Adrenal gland (tissue), 12 donors: Measurements from ENCODE around the gene EHD4. TPM values are rescaled to one million over a fixed set of nuclear protein-coding genes. Genes with fewer than 3 reads are reported as not detected.

ENCODE experiments used
- DNase-seq, 7 donors: peaks; one replicate each; pipeline ENCODE4 v3.0.0-alpha.2; 2019 to 2020
- H3K27ac ChIP-seq, 5 donors: fragments of 200-600 bp; sonication (generic) in 4 of 5; 1 replicate in 3 of 5; 2 replicates in 2 of 5; pipeline versions ENCODE4 v1.5.1 to v1.8.0; 2016 to 2020; ENCODE audit warnings: mild to moderate bottlenecking in 1 of 5
- H3K27me3 ChIP-seq: fragments of 200-600 bp; 2 replicates; pipeline ENCODE4 v1.8.0; 2021
- H3K36me3 ChIP-seq, 2 donors: fragments of 200-600 bp; replicated peaks in 1 of 2; 1 replicate in 1 of 2; 2 replicates in 1 of 2; pipeline versions ENCODE4 v1.5.1 to v1.8.0; 2018 to 2022
- H3K4me1 ChIP-seq, 2 donors: fragments of 200-600 bp; replicated peaks in 1 of 2; 1 replicate in 1 of 2; 2 replicates in 1 of 2; pipeline versions ENCODE4 v1.5.1 to v1.8.0; 2018 to 2021
- H3K4me3 ChIP-seq, 4 donors: fragments of 200-600 bp; sonication (generic) in 3 of 4; one replicate each; pipeline ENCODE4 v1.5.1; 2016 to 2018
- H3K9me3 ChIP-seq, 3 donors: fragments of 200-600 bp; sonication (generic) in 1 of 3; replicated peaks in 1 of 3; 1 replicate in 2 of 3; 2 replicates in 1 of 3; pipeline versions ENCODE4 v1.5.1 to v1.8.0; 2016 to 2021
- CTCF ChIP-seq, 6 experiments: fragments of 450-650 bp in 4 of 6; fragments of 200-600 bp in 2 of 6; sonication (generic) in 1 of 6; IDR thresholded peaks; 1 replicate in 5 of 6; 2 replicates in 1 of 6; pipeline versions ENCODE4 v1.5.1 to v1.8.0; 2016 to 2021; ENCODE audit warnings: antibody characterized with exemption in 6 of 6, mild to moderate bottlenecking in 2 of 6, moderate library complexity in 1 of 6
- POLR2A ChIP-seq, 2 donors: fragments of 450-650 bp; IDR thresholded peaks; one replicate each; pipeline ENCODE4 v1.6.1; 2017; ENCODE audit warnings: antibody characterized with exemption in 2 of 2, mild to moderate bottlenecking in 2 of 2, moderate library complexity in 1 of 2
- WGBS, 4 donors: extraction: QIAGEN DNeasy Blood & Tissue Kit in 2 of 4; methylation state at CpG; one replicate each; pipeline versions ENCODE4 v1.1.5 to v1.1.7; 2013 to 2017; 5-methylcytosine and 5-hydroxymethylcytosine counted together
- intact Hi-C, 2 donors: fragments of 100-400 bp; cut with DNase I; formaldehyde crosslinking; loops; one replicate each; pipeline versions ENCODE4 v1.14.1 to v1.15.0; 2022 to 2023
- polyA plus RNA-seq, 3 donors: library from polyadenylated mRNA; stranded (reverse); fragments of 200-250 nt in 2 of 3; fragments of 350-450 nt in 1 of 3; fragmentation: Illumina TruSeq in 1 of 3; extraction: RNeasy Lipid Tissue Mini Kit (QIAGEN cat#74804) in 1 of 3; gene quantifications; one replicate each; pipeline ENCODE4 v1.2.3, GENCODE V29; 2013 to 2014
- total RNA-seq, 9 donors: library from RNA; depleted of rRNA in 4 of 9; stranded (reverse); fragments of >200 nt in 4 of 9; fragments of 120-200 nt in 1 of 9; fragmentation: NEBNext Ultra II Directional in 1 of 9; extraction: Animal tissue kit (Norgen Biotek cat#: 25700) in 1 of 9; gene quantifications; one replicate each; pipeline versions ENCODE4 v1.1.0 to v1.2.4, GENCODE V29; 2013 to 2023
- donor health status: healthy with polysubstance abuse.
- donor health status: Bipolar disorder and iron deficiency.
- donor health status: DM: yes; HTN: yes; CAD: no.
- donor health status: DM: no; HTN: no; CAD: no.
- donor health status: DM: no; HTN: no; CAD: no.
- donor health status: DM: yes; HTN: yes; CAD: no.

Gene EHD4
- total and polyA plus RNA-seq, 12 donors: 2.0 to 17.0 (median 11.5) TPM

- Histone ChIP-seq H3K27ac (no peak overlapping the region), H3K4me1 (no peaks in the 10 kb centered on the region), H3K9me3 (no peaks in the 10 kb centered on the region), H3K36me3 (no peaks in the 10 kb centered on the region), H3K4me3 (no peak overlapping the region), H3K27me3 (no peaks in the 10 kb centered on the region)
- intact Hi-C loops: no loop called here
- no peak for TF ChIP-seq CTCF (IDR thresholded peaks at IDR 0.05)
- TF ChIP-seq POLR2A (IDR thresholded peaks at IDR 0.05): no peak
- WGBS, 4 donors: 84 to 93% (median 90%) methylated on average over 3 to 9 of the region's 9 CpGs
- no peak for DNase-seq
Observed at GRCh38 chr15:41857316-41857715, 115.0 kb downstream of the EHD4 start.

- Histone ChIP-seq H3K4me3 (no peak overlapping the region), H3K4me1 (no peaks in the 10 kb centered on the region), H3K36me3 (no peaks in the 10 kb centered on the region), H3K27ac (no peak overlapping the region), H3K27me3 (no peaks in the 10 kb centered on the region), H3K9me3 (no peaks in the 10 kb centered on the region)
- 91 to 100% (median 95%) methylated on average over 8 to 12 of the region's 12 CpGs for WGBS, 4 donors
- no peak for DNase-seq
- intact Hi-C loops: no loop called here
- TF ChIP-seq CTCF (IDR thresholded peaks at IDR 0.05) (no peak), POLR2A (IDR thresholded peaks at IDR 0.05) (no peak)
Observed at GRCh38 chr15:41856716-41857115, 115.6 kb downstream of the EHD4 start.

- no peaks in the 10 kb centered on the region for H3K4me1 ChIP-seq
- DNase-seq: no peak
- H3K9me3 ChIP-seq: no peaks in the 10 kb centered on the region
- H3K4me3 ChIP-seq: no peak overlapping the region
- TF ChIP-seq CTCF (IDR thresholded peaks at IDR 0.05) (no peak), POLR2A (IDR thresholded peaks at IDR 0.05) (no peak)
- intact Hi-C loops: no loop called here
- 85 to 92% (median 89%) methylated on average over 10 to 17 of the region's 17 CpGs for WGBS, 4 donors
- H3K27me3 ChIP-seq: no peaks in the 10 kb centered on the region
- no peak overlapping the region for H3K27ac ChIP-seq
- no peaks in the 10 kb centered on the region for H3K36me3 ChIP-seq
Observed at GRCh38 chr15:41856262-41856661, 116.1 kb downstream of the EHD4 start.

GRCh38 chr15:41855261-41855961 is 116.9 kb downstream of the EHD4 start:
- Histone ChIP-seq H3K36me3 (no peaks in the 10 kb centered on the region), H3K27me3 (no peaks in the 10 kb centered on the region), H3K9me3 (no peaks in the 10 kb centered on the region), H3K4me3 (no peak overlapping the region), H3K4me1 (no peaks in the 10 kb centered on the region), H3K27ac (no peak overlapping the region)
- no peak for DNase-seq
- intact Hi-C loops: no loop called here
- WGBS, 4 donors: 79 to 87% (median 81%) methylated on average over 7 to 30 of the region's 30 CpGs
- TF ChIP-seq POLR2A (IDR thresholded peaks at IDR 0.05) (no peak), CTCF (IDR thresholded peaks at IDR 0.05) (no peak)
